Regular cardiac myocyte (primary cell): ENCODE results near the gene RBM42. TPM values are rescaled to one million over a fixed set of nuclear protein-coding genes. Genes with fewer than 3 reads are reported as not detected.

Experiments used
- total RNA-seq: library from RNA; depleted of rRNA; stranded (reverse); fragments of >200 nt; gene quantifications from 2 replicates; pipeline ENCODE4 v1.2.3, GENCODE V29; 2014

The RBM42 gene, protein sequence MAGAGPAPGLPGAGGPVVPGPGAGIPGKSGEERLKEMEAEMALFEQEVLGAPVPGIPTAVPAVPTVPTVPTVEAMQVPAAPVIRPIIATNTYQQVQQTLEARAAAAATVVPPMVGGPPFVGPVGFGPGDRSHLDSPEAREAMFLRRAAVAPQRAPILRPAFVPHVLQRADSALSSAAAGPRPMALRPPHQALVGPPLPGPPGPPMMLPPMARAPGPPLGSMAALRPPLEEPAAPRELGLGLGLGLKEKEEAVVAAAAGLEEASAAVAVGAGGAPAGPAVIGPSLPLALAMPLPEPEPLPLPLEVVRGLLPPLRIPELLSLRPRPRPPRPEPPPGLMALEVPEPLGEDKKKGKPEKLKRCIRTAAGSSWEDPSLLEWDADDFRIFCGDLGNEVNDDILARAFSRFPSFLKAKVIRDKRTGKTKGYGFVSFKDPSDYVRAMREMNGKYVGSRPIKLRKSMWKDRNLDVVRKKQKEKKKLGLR
- total RNA-seq: 26.2 and 58.3 TPM in 2 replicates

DNA sequence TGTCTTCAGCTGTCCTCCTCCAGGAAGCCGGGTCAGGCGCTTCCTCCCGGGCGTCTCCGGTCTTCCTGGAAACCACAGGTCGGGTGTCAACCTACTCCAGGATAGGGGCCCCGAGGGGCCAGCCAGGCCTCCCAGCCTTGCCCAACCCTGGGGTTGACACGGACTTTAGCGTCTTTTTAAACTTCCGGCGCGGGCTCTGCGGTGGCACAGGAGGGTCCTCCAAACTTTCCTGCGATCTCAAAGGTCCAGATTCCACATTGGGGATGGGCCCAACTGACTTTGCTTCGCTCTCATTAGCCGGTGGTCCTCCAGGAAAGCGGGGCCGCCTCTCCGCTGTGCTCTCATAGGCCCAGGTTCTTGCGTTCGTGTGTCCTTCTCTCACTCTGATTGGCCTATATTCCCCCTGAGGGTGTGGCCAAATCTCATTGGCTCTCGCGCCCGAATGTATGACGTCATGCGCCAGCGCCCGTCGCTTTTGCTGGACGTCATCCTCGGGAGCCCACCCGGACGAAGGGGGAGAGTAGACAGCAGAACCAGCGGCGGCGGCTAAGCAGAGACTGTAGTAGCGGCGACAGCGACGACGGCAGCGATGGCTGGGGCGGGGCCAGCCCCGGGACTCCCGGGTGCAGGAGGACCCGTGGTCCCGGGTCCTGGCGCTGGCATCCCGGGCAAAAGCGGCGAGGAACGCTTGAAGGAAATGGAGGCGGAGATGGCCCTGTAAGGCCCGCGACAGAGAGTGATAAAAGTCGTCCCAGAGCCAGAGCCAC, at the start of gene RBM42:
Gene RBM42 (plus strand): TSS at position 472 of the 767 bp plus-strand sequence. CDS start 118 bp downstream, at position 590.

DNA sequence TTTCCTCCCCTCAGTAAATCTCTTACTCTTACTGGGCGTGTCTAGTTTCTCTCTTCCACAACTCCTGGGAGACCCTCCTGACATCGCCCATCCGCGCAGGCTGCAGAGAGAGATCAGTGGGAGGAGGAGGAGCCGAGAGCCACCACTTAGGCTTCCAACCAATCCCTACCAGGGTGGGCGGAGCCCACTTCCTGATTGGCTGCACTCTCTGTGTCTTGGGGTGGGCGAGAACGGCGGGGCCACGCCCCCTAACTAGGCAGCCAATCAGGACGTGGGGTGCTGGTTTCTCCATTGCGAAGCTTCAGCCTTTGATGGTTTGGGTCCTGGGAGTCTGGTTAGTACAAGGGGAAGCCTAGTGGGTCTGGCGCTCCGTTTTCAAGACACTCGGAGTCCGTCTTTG, 43.0 kb upstream of the RBM42 start, which contains the start of gene PMIS2:
Gene PMIS2 (plus strand): TSS at position 326 of the 400 bp plus-strand sequence. CDS start 87 bp downstream, outside the sequence.

DNA sequence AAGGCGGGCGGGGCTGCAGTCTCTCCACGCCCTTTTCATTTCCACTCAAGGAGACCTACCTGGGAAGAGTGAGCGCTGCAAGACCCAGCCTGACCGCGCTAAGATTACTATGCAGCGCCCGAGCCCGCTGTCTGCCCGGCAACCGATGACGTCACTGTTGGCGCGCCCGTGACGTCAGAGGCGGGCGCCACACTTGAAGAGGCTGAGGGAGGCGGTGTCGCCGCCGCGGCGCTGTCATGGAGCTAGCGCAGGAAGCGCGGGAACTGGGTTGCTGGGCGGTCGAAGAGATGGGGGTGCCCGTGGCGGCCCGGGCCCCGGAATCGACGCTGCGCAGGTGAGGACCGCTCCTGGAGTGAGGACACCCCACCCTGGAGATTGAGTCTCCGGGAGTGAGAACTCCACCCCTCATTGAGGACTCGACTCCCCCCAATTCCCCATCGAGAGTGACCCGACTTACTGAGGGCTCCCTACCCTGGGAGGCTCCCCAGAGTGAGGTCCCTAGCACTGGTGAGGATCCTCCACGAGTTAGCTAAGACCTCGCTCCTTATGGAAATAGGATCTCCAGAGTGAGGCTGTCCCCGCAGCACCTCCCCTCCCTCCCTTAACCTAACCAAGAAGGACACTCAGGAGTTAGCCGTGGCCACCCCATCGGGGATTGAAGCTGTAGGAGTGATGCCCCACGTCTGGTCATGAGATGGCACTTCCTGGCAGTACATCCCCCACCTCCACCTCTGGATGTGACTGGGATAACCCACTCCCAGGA, 16.1 kb upstream of the RBM42 start, which contains the start of gene HAUS5:
Gene HAUS5 (plus strand): TSS at position 177 of the 763 bp plus-strand sequence. CDS start 60 bp downstream, at position 237.

DNA sequence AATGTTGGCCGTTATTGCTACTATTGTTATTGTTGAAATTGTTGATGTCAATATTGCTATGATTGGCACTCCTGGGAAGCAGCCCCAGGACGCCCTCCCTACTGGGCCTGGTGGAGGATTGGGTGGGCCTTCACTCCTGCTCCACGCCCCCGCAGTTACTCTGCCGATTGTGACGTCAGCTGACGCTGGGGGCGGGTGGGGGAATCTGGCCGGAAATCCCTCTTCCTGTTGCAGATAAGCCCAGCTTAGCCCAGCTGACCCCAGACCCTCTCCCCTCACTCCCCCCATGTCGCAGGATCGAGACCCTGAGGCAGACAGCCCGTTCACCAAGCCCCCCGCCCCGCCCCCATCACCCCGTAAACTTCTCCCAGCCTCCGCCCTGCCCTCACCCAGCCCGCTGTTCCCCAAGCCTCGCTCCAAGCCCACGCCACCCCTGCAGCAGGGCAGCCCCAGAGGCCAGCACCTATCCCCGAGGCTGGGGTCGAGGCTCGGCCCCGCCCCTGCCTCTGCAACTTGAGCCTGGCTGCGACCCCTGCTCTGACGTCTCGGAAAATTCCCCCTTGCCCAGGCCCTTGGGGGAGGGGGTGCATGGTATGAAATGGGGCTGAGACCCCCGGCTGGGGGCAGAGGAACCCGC, 12.8 kb downstream of the RBM42 start, which contains the start of gene ETV2:
Gene ETV2 (plus strand): TSS at position 231 of the 637 bp plus-strand sequence. CDS start 716 bp downstream, outside the sequence.

DNA sequence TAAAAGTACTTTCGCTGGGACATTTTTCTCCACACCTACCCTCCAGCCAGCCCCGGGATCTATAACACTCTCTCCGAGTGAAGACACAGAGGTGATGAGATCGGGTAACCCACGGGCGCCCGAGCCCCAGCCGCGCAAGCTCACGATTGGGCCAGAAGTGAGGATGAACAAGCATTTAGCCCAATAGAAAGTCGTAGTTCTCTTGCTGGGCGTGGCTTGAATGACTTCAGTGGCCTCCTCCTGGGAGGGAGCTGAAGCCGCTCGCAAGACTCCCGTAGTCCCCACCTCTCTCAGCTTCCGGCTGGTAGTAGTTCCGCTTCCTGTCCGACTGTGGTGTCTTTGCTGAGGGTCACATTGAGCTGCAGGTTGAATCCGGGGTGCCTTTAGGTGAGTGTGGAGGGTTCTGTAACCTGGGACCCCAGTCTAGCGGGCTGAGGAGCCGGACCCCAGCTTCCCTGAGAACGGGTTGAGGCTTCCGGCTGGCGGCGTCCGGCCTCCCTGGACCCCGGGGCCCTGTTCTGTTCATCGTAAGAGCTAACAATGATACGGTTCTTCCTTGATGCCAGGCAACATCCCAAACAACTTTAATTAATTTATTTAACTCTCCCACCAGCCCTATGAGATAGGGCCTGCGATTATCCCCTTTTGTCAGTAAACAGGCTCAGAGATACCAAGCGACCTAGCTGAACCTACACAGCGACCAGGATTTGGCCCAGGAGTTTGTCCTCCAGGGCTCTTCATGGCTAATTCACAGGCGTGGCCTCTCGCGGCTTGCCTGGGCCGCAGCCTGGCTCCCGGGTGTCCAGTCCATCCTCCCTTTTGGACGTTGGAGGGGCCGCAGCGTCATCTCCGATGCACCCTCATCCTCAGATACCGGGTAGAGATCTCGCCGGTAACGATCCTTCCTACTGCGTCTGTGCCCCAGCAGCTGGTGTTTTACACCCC, 19.5 kb downstream of the RBM42 start, which contains the start of gene COX6B1:
Gene COX6B1 (plus strand): TSS at position 307 of the 945 bp plus-strand sequence. CDS start 2,921 bp downstream, outside the sequence.

DNA sequence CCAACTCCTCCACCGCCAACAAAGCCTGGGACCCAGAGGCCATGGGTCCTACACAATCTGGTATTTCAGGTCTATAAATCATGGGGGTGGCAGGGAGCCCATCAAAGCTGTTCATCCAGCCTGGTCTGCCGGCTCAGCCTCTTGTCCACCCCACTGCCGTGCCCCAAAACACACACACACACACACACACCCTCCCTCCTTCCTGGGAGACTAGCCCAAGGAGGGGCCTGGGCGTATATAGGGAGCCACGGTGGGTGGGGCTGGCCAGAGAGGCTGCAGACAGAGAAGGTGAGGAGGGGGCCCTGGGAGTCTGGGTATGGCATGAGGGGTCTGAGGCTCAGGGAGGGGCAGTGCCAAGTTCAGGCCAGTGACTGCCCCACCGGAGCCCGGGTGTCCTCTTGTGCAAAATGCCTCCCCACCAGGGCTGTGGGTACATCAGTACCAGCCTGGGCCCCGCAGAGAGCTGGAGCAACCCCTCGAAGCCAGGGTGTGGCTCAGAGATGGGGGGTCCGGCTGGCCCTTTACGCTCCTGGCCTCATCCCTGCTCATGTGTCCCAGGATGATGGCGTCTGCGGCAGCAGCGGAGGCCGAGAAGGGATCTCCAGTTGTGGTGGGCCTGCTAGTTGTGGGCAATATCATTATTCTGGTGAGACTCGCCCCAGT, 37.5 kb downstream of the RBM42 start, which contains the start of gene UPK1A:
Gene UPK1A (plus strand): TSS at position 267 of the 663 bp plus-strand sequence. CDS start 296 bp downstream, at position 563.

Other genes with a start within 250 kb of the RBM42 start
- not detected in 2 replicates for gene FFAR2, start 180.8 kb upstream of the RBM42 start, total RNA-seq
- gene KRTDAP, start 138.6 kb upstream of the RBM42 start, total RNA-seq: not detected in 2 replicates
- 0.77 and 2.5 TPM in 2 replicates for gene DMKN, start 115.4 kb upstream of the RBM42 start, total RNA-seq
- 0.19 and 2.0 TPM in 2 replicates for gene SBSN, start 100.7 kb upstream of the RBM42 start, total RNA-seq
- gene GAPDHS, start 95.6 kb upstream of the RBM42 start, total RNA-seq: not detected in 2 replicates
- gene TMEM147, start 83.4 kb upstream of the RBM42 start, total RNA-seq: 83.2 and 98.7 TPM in 2 replicates
- gene ATP4A, start 65.4 kb upstream of the RBM42 start, total RNA-seq: not detected in 2 replicates
- gene PMIS2, start 42.9 kb upstream of the RBM42 start, total RNA-seq: not detected in 2 replicates
- 4.8 and 11.1 TPM in 2 replicates for gene HAUS5, start 16.3 kb upstream of the RBM42 start, total RNA-seq
- 0.19 and 0.28 TPM in 2 replicates for gene ETV2, start 12.7 kb downstream of the RBM42 start, total RNA-seq
- 282 and 447 TPM in 2 replicates for gene COX6B1, start 19.3 kb downstream of the RBM42 start, total RNA-seq
- gene UPK1A, start 37.5 kb downstream of the RBM42 start, total RNA-seq: under 0.01 TPM in 1 of 2 replicates, not detected in the other
- gene ZBTB32, start 75.5 kb downstream of the RBM42 start, total RNA-seq: not detected in 2 replicates
- 2.5 and 3.3 TPM in 2 replicates for gene KMT2B, start 89.0 kb downstream of the RBM42 start, total RNA-seq
- gene IGFLR1, start 113.4 kb downstream of the RBM42 start, total RNA-seq: 0.56 and 1.3 TPM in 2 replicates
- 7.3 and 7.9 TPM in 2 replicates for gene U2AF1L4, start 116.4 kb downstream of the RBM42 start, total RNA-seq
- 15.1 and 17.5 TPM in 2 replicates for gene PSENEN, start 116.6 kb downstream of the RBM42 start, total RNA-seq
- gene LIN37, start 119.5 kb downstream of the RBM42 start, total RNA-seq: 10.5 and 11.0 TPM in 2 replicates
- gene HSPB6, start 128.0 kb downstream of the RBM42 start, total RNA-seq: 36.4 and 96.1 TPM in 2 replicates
- gene PROSER3, start 129.1 kb downstream of the RBM42 start, total RNA-seq: 2.8 and 4.0 TPM in 2 replicates
- gene ARHGAP33, start 146.5 kb downstream of the RBM42 start, total RNA-seq: 1.7 and 2.9 TPM in 2 replicates
- not detected in 2 replicates for gene PRODH2, start 183.8 kb downstream of the RBM42 start, total RNA-seq
- gene NPHS1, start 223.5 kb downstream of the RBM42 start, total RNA-seq: not detected in 2 replicates
- 0.28 TPM in 1 of 2 replicates, not detected in the other for gene KIRREL2, start 227.9 kb downstream of the RBM42 start, total RNA-seq
- 12.7 and 14.8 TPM in 2 replicates for gene APLP1, start 239.5 kb downstream of the RBM42 start, total RNA-seq